OCI-LY1 (cell line): ENCODE results near the gene NUBPL.

ENCODE experiments used
- H2AFZ ChIP-seq: fragments of 200-600 bp; sonication (generic), shearing (Covaris generic); 2 replicates; pipeline ENCODE4 v1.6.0; 2014; ENCODE audit warnings: antibody characterized with exemption, mild to moderate bottlenecking, low read length
- H3F3A ChIP-seq: fragments of 200-600 bp; sonication (generic), shearing (Covaris generic); 2 replicates; pipeline ENCODE4 v1.6.0; 2014; ENCODE audit warnings: mild to moderate bottlenecking, antibody characterized with exemption, low read length, moderate library complexity; ENCODE audit not compliant: insufficient read depth
- H3K27ac ChIP-seq: fragments of 200-600 bp; sonication (generic); 2 replicates; pipeline ENCODE4 v1.5.1; 2014; ENCODE audit warnings: low read length, mixed run types, mild to moderate bottlenecking, low read depth; ENCODE audit not compliant: poor library complexity, severe bottlenecking
- H3K27me3 ChIP-seq: fragments of 200-600 bp; sonication (generic); 2 replicates; pipeline ENCODE4 v1.6.0; 2014; ENCODE audit warnings: antibody characterized with exemption, mild to moderate bottlenecking, low read length, moderate library complexity; ENCODE audit not compliant: insufficient read depth
- H3K36me3 ChIP-seq: fragments of 200-600 bp; sonication (generic); 2 replicates; pipeline ENCODE4 v1.6.1; 2014; ENCODE audit warnings: mild to moderate bottlenecking, antibody characterized with exemption, low read length, moderate library complexity, mixed read lengths; ENCODE audit not compliant: insufficient read depth
- H3K4me1 ChIP-seq: fragments of 200-600 bp; sonication (generic); 2 replicates; pipeline ENCODE4 v1.5.1; 2014; ENCODE audit warnings: mild to moderate bottlenecking, low read length, moderate library complexity; ENCODE audit not compliant: insufficient read depth, severe bottlenecking
- H3K4me2 ChIP-seq: fragments of 200-600 bp; sonication (generic), shearing (Covaris generic); 2 replicates; pipeline ENCODE4 v1.6.1; 2014; ENCODE audit warnings: low read length
- H3K4me3 ChIP-seq: fragments of 200-600 bp; sonication (generic); 2 replicates; pipeline ENCODE4 v1.5.1; 2014; ENCODE audit warnings: low read length, low read depth, mild to moderate bottlenecking, mixed read lengths; ENCODE audit not compliant: poor library complexity, severe bottlenecking
- H3K79me2 ChIP-seq: fragments of 200-600 bp; shearing (Covaris generic); 2 replicates; pipeline ENCODE4 v1.6.1; 2016; ENCODE audit warnings: mixed run types, low read length, mixed read lengths; ENCODE audit not compliant: insufficient read depth
- H3K9ac ChIP-seq: fragments of 200-600 bp; sonication (generic), shearing (Covaris generic); 2 replicates; pipeline ENCODE4 v1.6.1; 2014; ENCODE audit warnings: mild to moderate bottlenecking, low read length, mixed read lengths
- H3K9me2 ChIP-seq: fragments of 200-600 bp; sonication (generic), shearing (Covaris generic); 2 replicates; pipeline ENCODE4 v1.6.1; 2014; ENCODE audit warnings: low read depth, mild to moderate bottlenecking, low read length, mixed read lengths
- H3K9me3 ChIP-seq: fragments of 200-600 bp; shearing (Covaris generic); 2 replicates; pipeline ENCODE4 v1.6.1; 2014; ENCODE audit warnings: low read length, mixed read lengths
- H4K20me1 ChIP-seq: fragments of 200-600 bp; sonication (generic), shearing (Covaris generic); 2 replicates; pipeline ENCODE4 v1.6.0; 2016; ENCODE audit warnings: mild to moderate bottlenecking, low read length; ENCODE audit not compliant: insufficient read depth
- CTCF ChIP-seq: fragments of 200-600 bp; sonication (generic), shearing (Covaris generic); IDR thresholded peaks from 2 replicates; pipeline ENCODE4 v1.5.1; 2017; ENCODE audit warnings: mild to moderate bottlenecking, antibody characterized with exemption, low read length, moderate library complexity, mixed read lengths
- EZH2 ChIP-seq: fragments of 200-600 bp; sonication (generic), shearing (Covaris generic); IDR thresholded peaks from 2 replicates; pipeline ENCODE4 v1.8.0; 2017; ENCODE audit warnings: borderline replicate concordance, mixed run types, mild to moderate bottlenecking, antibody characterized with exemption, low read length, moderate library complexity, mixed read lengths

Gene NUBPL

DNA sequence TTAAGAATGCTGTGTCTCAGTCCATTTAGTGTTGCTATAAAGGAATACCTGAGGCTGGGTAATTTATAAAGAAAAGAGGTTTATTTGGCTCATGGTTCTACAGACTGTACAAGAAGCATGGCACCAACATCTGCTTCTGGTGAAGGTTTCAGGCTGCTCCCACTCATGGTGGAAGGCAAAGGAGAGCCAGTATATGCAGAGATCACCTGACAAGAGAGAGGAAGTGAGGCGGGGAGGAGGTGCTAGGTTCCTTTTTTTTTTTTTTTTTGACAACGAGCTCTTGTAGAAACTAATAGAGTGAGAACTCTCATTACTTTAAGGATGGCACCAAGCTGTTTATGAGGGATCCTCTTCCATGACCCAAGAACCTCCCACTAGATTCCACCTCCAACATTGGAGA, 121.6 kb downstream of the NUBPL start:
- H3K27me3 ChIP-seq: no peaks in the 10 kb centered on the region
- no peak overlapping the region for H3K9ac ChIP-seq
- H2AFZ ChIP-seq: no peak overlapping the region
- no peak overlapping the region for H3K4me2 ChIP-seq
- no peaks in the 10 kb centered on the region for H3K9me2 ChIP-seq
- no peaks in the 10 kb centered on the region for H3K36me3 ChIP-seq
- H3K9me3 ChIP-seq: no peaks in the 10 kb centered on the region
- H4K20me1 ChIP-seq: no peaks in the 10 kb centered on the region
- no peaks in the 10 kb centered on the region for H3K4me1 ChIP-seq
- H3K27ac ChIP-seq: no peak overlapping the region
- no peak for TF ChIP-seq CTCF
- no peak for TF ChIP-seq EZH2
- no peak overlapping the region for H3K4me3 ChIP-seq
- no peaks in the 10 kb centered on the region for H3K79me2 ChIP-seq
- no peaks in the 10 kb centered on the region for H3F3A ChIP-seq

GRCh38 chr14:31687726-31688125, 126.5 kb downstream of the NUBPL start:
- no peaks in the 10 kb centered on the region for H3K79me2 ChIP-seq
- H3K4me2 ChIP-seq: no peak overlapping the region
- H4K20me1 ChIP-seq: no peaks in the 10 kb centered on the region
- H3K4me1 ChIP-seq: no peaks in the 10 kb centered on the region
- TF ChIP-seq EZH2 (no peak), CTCF (no peak)
- no peak overlapping the region for H3K9ac ChIP-seq
- no peak overlapping the region for H3K4me3 ChIP-seq
- no peak overlapping the region for H3K27ac ChIP-seq
- no peaks in the 10 kb centered on the region for H3K27me3 ChIP-seq
- H3F3A ChIP-seq: no peaks in the 10 kb centered on the region
- H3K36me3 ChIP-seq: no peaks in the 10 kb centered on the region
- H3K9me2 ChIP-seq: no peaks in the 10 kb centered on the region
- no peaks in the 10 kb centered on the region for H3K9me3 ChIP-seq
- no peak overlapping the region for H2AFZ ChIP-seq

- Histone ChIP-seq H3K4me2 (no peak overlapping the region), H3K27me3 (no peaks in the 10 kb centered on the region), H4K20me1 (no peaks in the 10 kb centered on the region), H3K36me3 (no peaks in the 10 kb centered on the region), H3K4me3 (no peak overlapping the region), H3K27ac (no peak overlapping the region), H3K9ac (no peak overlapping the region), H3K9me3 (no peaks in the 10 kb centered on the region), H3K9me2 (no peaks in the 10 kb centered on the region), H2AFZ (no peak overlapping the region), H3K79me2 (no peaks in the 10 kb centered on the region), H3K4me1 (no peaks in the 10 kb centered on the region), H3F3A (no peaks in the 10 kb centered on the region)
- TF ChIP-seq CTCF (no peak), EZH2 (no peak)
Observed at GRCh38 chr14:31690056-31690455, 128.9 kb downstream of the NUBPL start.
